Heart left ventricle (tissue), 16 donors: ENCODE results near the gene SH3TC1. TPM values are rescaled to one million over a fixed set of nuclear protein-coding genes. Genes with fewer than 3 reads are reported as not detected.
A peak's percentile ranks its signal among the peaks of the same experiment; 100 is the strongest.

Experiments
- ATAC-seq, 4 donors: fragments of 200-7000 bp; cut with Tn5 transposase; one replicate each; pipeline ENCODE4 v1.9.1; 2020 to 2022; ENCODE audit warnings: moderate library complexity in 4 of 4, mild to moderate bottlenecking in 3 of 4, moderate number of reproducible peaks in 1 of 4
- DNase-seq, 5 donors: peaks; one replicate each; pipeline ENCODE4 v3.0.0-alpha.2; 2020
- H3K27ac ChIP-seq, 12 donors: fragments of 200-600 bp; sonication (generic) in 4 of 12; one replicate each; pipeline versions ENCODE4 v1.5.0 to v1.8.0; 2016 to 2022; ENCODE audit warnings: mild to moderate bottlenecking in 2 of 12
- H3K27me3 ChIP-seq, 9 donors: fragments of 200-600 bp; sonication (generic) in 2 of 9; one replicate each; pipeline versions ENCODE4 v1.5.1 to v1.8.0; 2016 to 2022; ENCODE audit warnings: mild to moderate bottlenecking in 3 of 9
- H3K36me3 ChIP-seq, 9 donors: fragments of 200-600 bp; sonication (generic) in 2 of 9; one replicate each; pipeline versions ENCODE4 v1.5.0 to v1.8.0; 2018 to 2022; ENCODE audit warnings: mild to moderate bottlenecking in 2 of 9
- H3K4me1 ChIP-seq, 12 donors: fragments of 200-600 bp; sonication (generic) in 4 of 12; one replicate each; pipeline versions ENCODE4 v1.5.0 to v1.8.0; 2016 to 2022; ENCODE audit warnings: mild to moderate bottlenecking in 3 of 12
- H3K4me3 ChIP-seq, 12 donors: fragments of 200-600 bp; sonication (generic) in 4 of 12; one replicate each; pipeline versions ENCODE4 v1.5.0 to v1.8.0; 2017 to 2022; ENCODE audit warnings: mild to moderate bottlenecking in 9 of 12, moderate library complexity in 4 of 12
- H3K9me3 ChIP-seq, 12 donors: fragments of 200-600 bp; sonication (generic) in 4 of 12; one replicate each; pipeline versions ENCODE4 v1.5.0 to v1.8.0; 2016 to 2022; ENCODE audit warnings: mild to moderate bottlenecking in 1 of 12
- POLR2A ChIP-seq, 2 donors: fragments of 450-650 bp; IDR thresholded peaks; one replicate each; pipeline ENCODE4 v1.6.1; 2017; ENCODE audit warnings: antibody characterized with exemption in 2 of 2, mild to moderate bottlenecking in 2 of 2, moderate library complexity in 2 of 2
- WGBS, 4 donors: extraction: QIAGEN DNeasy Blood & Tissue Kit in 2 of 4; methylation state at CpG; one replicate each; pipeline versions ENCODE4 v1.1.5 to v1.1.7; 2013 to 2018; 5-methylcytosine and 5-hydroxymethylcytosine counted together
- intact Hi-C, 10 donors: fragments of 100-400 bp; cut with DNase I; formaldehyde crosslinking; loops; one replicate each; pipeline versions ENCODE4 v1.11.1 to v1.14.2; 2022
- polyA plus RNA-seq, 2 donors: library from polyadenylated mRNA; stranded (reverse); fragments of 200-250 nt; gene quantifications; one replicate each; pipeline ENCODE4 v1.2.3, GENCODE V29; 2013
- total RNA-seq, 9 donors: library from RNA; depleted of rRNA in 2 of 9; stranded (reverse); fragments of >200 nt in 2 of 9; fragmentation: NEBNext Ultra II Directional in 3 of 9; extraction: Animal tissue kit (Norgen Biotek cat#: 25700) in 3 of 9; gene quantifications; one replicate each; pipeline versions ENCODE4 v1.1.0 to v1.2.4, GENCODE V29; 2016 to 2023
- TF ChIP-seq, protein P1 (sequence below), 12 donors: fragments of 200-600 bp; sonication (generic) in 4 of 12; IDR thresholded peaks; one replicate each; pipeline versions ENCODE4 v1.5.0 to v1.8.0; 2018 to 2022; ENCODE audit warnings: antibody characterized with exemption in 12 of 12, mild to moderate bottlenecking in 5 of 12
- donor health status: ischemic (EF 13 %, LVEDD 7.1; RV severe dilation, severe dysfunction).
- donor health status: healthy with polysubstance abuse.
- donor health status: DM: no; HTN: yes; CAD: no.
- donor health status: DM: no; HTN: no; CAD: no.
- donor health status: ischemic (EF 25% LVEDD 6.9; RV normal size, moderate dysfunction).
- donor health status: ischemic (EF 25% LVEDD 5.7; RV mildly dilated, moderate dysfunction).
- donor health status: healthy.
- donor health status: DM: yes; HTN: yes; CAD: no.
- donor health status: ischemic (EF 35%, LVEDD 5.7; RV mildly dilated, moderate dysfunction).
- donor health status: nonischemic (EF 11% LVEDD 7.7; RV severe dilation, severe dysfunction).
- donor health status: DM: yes; HTN: yes; CAD: no.
- donor health status: PGD.
- donor health status: ischemic (EF 29% LVEDD 5.4; RV normal size, mild dysfunction).
- donor health status: nonischemic (EF 23%, LVEDD 6.1; RV moderate dilation, normal function).

Gene SH3TC1
- total and polyA plus RNA-seq, 11 donors, result 5.8 to 45.9 (median 10.9) TPM

DNA sequence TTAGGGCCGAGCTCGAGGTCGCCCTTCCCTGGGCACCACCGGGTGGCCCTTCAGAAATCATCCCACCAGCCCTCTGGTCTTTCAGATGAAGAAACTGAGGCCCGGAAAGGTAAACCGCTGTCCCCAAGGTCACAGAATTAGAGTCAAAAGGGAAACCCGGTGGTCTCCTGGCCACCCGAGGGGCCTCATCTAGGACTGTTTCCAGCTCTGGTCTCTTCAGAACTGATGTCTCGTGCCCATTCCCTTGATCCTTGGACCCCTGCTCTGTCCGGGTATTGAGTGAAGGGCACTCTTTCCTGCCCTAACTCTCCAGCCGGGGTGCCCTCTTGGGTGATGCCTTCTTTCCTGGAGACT is 71.3 kb downstream of the SH3TC1 start:
- H3K27ac ChIP-seq, result peak overlapping the region in 10 of 12 donors; percentile 60 to 84 (median 78)
- intact Hi-C loops, result loop anchor here in 3 of 10 donors (2.0 to 5.0 kb wide), 2 partner anchors 37 to 132 kb away; no protein-coding TSS in a partner anchor
- no peak for ATAC-seq

DNA sequence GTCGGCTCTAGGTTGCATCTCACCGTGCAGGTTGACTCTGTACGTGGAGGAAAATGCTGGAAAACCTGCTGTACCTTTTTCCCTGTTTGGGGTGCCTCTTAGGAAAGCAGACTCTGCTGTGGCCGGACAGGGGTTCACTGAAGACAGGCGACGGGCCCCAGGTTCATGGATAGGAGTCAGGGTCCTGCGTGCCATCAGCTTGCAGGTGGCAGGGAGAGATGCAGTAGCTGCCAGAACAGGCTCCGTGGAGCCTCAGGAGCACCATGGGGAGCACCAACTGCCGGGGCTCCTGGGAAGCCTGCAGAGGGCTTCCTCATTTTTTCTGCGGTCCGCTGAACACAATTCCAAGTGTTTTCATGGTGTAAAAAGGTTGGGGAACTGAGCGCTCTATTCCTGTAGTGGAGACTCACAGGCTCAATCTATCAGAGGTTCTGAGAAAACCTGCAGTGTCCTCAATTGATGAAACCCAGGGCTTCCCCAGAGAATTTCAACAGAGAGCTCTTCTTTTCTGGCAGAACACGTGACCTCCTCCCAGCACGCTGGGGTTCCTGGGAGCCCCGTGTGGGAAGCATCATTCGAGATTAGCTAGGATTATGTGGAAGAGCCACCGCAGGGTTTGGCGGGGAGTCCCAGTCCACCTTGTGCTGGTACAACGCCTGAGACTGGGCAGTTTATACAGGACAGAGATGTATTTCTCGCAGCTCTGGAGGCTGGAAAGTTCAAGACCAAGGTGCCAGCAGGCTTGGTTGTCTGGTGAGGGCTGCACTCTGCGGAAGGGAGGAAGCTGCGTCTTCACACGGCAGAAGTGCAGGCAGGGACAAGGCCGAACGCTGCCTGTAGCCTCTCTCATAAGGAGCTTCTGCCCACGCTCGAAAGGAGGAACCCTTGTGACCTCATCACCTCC is 72.1 kb downstream of the SH3TC1 start:
- 75 to 80% (median 77%) methylated on average over 25 to 27 of the region's 27 CpGs for WGBS, 4 donors
- Histone ChIP-seq H3K27ac (peak overlapping the region in 10 of 12 donors; percentile 8 to 84 (median 78)), H3K36me3 (no peaks in the 10 kb centered on the region), H3K4me3 (peak overlapping the region; percentile 44 to 78 (median 60)), H3K4me1 (peaks cover 3 to 91% (median 67%) of the 10 kb centered on the region in 12 donors), H3K27me3 (no peaks in the 10 kb centered on the region), H3K9me3 (no peaks in the 10 kb centered on the region)
- ATAC-seq (no peak), DNase-seq (peak in 1 of 5 donors; percentile 59)
- intact Hi-C loops, result loop anchor here in 3 of 10 donors (2.0 to 5.0 kb wide), 2 partner anchors 36 to 132 kb away; no protein-coding TSS in a partner anchor
- TF ChIP-seq, protein P1, sequence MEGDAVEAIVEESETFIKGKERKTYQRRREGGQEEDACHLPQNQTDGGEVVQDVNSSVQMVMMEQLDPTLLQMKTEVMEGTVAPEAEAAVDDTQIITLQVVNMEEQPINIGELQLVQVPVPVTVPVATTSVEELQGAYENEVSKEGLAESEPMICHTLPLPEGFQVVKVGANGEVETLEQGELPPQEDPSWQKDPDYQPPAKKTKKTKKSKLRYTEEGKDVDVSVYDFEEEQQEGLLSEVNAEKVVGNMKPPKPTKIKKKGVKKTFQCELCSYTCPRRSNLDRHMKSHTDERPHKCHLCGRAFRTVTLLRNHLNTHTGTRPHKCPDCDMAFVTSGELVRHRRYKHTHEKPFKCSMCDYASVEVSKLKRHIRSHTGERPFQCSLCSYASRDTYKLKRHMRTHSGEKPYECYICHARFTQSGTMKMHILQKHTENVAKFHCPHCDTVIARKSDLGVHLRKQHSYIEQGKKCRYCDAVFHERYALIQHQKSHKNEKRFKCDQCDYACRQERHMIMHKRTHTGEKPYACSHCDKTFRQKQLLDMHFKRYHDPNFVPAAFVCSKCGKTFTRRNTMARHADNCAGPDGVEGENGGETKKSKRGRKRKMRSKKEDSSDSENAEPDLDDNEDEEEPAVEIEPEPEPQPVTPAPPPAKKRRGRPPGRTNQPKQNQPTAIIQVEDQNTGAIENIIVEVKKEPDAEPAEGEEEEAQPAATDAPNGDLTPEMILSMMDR (IDR thresholded peaks at IDR 0.05), result no peak
- no peak for TF ChIP-seq POLR2A (IDR thresholded peaks at IDR 0.05)

More for the DNA sequence above, 71.3 kb downstream of the SH3TC1 start:
- TF ChIP-seq, protein P1 (IDR thresholded peaks at IDR 0.05), result no peak
- TF ChIP-seq POLR2A (IDR thresholded peaks at IDR 0.05), result no peak
- Histone ChIP-seq H3K27me3 (no peaks in the 10 kb centered on the region), H3K4me3 (peak overlapping the region; percentile 44 to 78 (median 60)), H3K4me1 (peaks cover 3 to 83% (median 60%) of the 10 kb centered on the region in 12 donors), H3K36me3 (no peaks in the 10 kb centered on the region), H3K9me3 (no peaks in the 10 kb centered on the region)
- WGBS, 4 donors, result 42 to 73% (median 48%) methylated on average over 6 to 11 of the region's 11 CpGs
- no peak for DNase-seq

DNA sequence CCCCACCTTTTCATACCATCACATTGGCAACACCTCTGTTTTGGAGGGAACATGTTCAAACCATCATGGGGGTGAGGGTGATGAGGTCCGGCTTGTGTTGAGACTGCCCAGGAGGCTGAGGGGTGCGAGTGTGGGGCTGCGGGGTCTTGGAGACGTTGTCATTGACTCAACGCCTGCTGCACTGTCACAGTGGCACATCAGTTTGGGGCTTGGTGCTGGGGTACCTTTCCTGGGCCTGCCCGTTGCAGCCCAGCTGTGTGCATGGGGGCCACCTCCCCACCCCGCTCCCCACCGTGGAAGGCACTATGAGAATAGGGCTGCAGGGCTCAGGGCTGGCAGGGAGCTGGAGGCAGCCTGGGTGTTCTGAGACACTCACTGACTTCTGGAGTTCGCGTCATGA is 72.7 kb downstream of the SH3TC1 start:
- peak overlapping the region in 10 of 12 donors; percentile 63 to 84 (median 76) for H3K27ac ChIP-seq
- TF ChIP-seq POLR2A (IDR thresholded peaks at IDR 0.05), result no peak
- TF ChIP-seq, protein P1 (IDR thresholded peaks at IDR 0.05), result no peak
- no peaks in the 10 kb centered on the region for H3K27me3 ChIP-seq
- intact Hi-C loops, result loop anchor here in 3 of 10 donors (2.0 to 5.0 kb wide), 3 partner anchors 35 to 133 kb away; no protein-coding TSS in a partner anchor
- 82 to 86% (median 85%) methylated on average over 7 to 10 of the region's 10 CpGs for WGBS, 4 donors
- H3K36me3 ChIP-seq, result no peaks in the 10 kb centered on the region
- peak in 1 of 5 donors; percentile 26 for DNase-seq
- H3K9me3 ChIP-seq, result no peaks in the 10 kb centered on the region
- H3K4me1 ChIP-seq, result peaks cover 1 to 94% (median 73%) of the 10 kb centered on the region in 12 donors
- ATAC-seq, result no peak
- peak overlapping the region in 9 of 12 donors; percentile 45 to 78 (median 65) for H3K4me3 ChIP-seq
